Activated CD4-positive, alpha-beta T cell treated with anti-CD3 and anti-CD28 coated beads, Interleukin-2, amount 50 U/mL, for 1 hour (primary cell): Measurements from ENCODE around the gene SPATA31A5.
"Not testable (repeated sequence)": the region's sequence is repeated elsewhere in the genome, so short reads cannot be mapped to it uniquely, and the experiment has no call there.

Source experiments
- DNase-seq: peaks from one replicate; pipeline ENCODE4 v3.0.0-alpha.2; 2020

SPATA31A5 gene

GRCh38 chr9:60914107-60914506 lies at the start of gene SPATA31A5:
Gene SPATA31A5 (plus strand): TSS chr9:60914407. CDS start chr9:60914436, 29 bp downstream.
- DNase-seq, result not testable (repeated sequence)

GRCh38 chr9:60962990-60963350 lies 48.8 kb downstream of the SPATA31A5 start:
- DNase-seq, result not testable (repeated sequence)

GRCh38 chr9:60966382-60966781 lies 52.2 kb downstream of the SPATA31A5 start:
- not testable (repeated sequence) for DNase-seq
